GM19238 (cell line): ENCODE measurements around the gene BCL11B.

Experiments used
- DNase-seq: peaks from one replicate; pipeline ENCODE4 v3.0.0; 2011; ENCODE audit warnings: low spot score; ENCODE audit not compliant: insufficient read length

Gene BCL11B

GRCh38 chr14:99287269-99287942, 15.4 kb upstream of the BCL11B start:
- no peak for DNase-seq

GRCh38 chr14:99286761-99287160, 14.8 kb upstream of the BCL11B start:
- DNase-seq: no peak

GRCh38 chr14:99284254-99285004, 12.4 kb upstream of the BCL11B start:
- DNase-seq: no peak

GRCh38 chr14:99282261-99283050, 10.5 kb upstream of the BCL11B start:
- DNase-seq: no peak

- DNase-seq: no peak
These were observed 9.4 kb upstream of the BCL11B start for GRCh38 chr14:99281396-99281795.

GRCh38 chr14:99280852-99281251, 8.9 kb upstream of the BCL11B start:
- no peak for DNase-seq

GRCh38 chr14:99280066-99280731, 8.2 kb upstream of the BCL11B start:
- DNase-seq: no peak

GRCh38 chr14:99278836-99279235, 6.8 kb upstream of the BCL11B start:
- no peak for DNase-seq

GRCh38 chr14:99277530-99277929, 5.5 kb upstream of the BCL11B start:
- no peak for DNase-seq

- DNase-seq: no peak
These were observed 4.5 kb upstream of the BCL11B start for GRCh38 chr14:99276482-99276881.

- no peak for DNase-seq
These were observed 3.2 kb upstream of the BCL11B start for GRCh38 chr14:99275222-99275584.

GRCh38 chr14:99274346-99275221, 2.6 kb upstream of the BCL11B start:
- DNase-seq: no peak

- no peak for DNase-seq
These were observed 1.9 kb upstream of the BCL11B start for GRCh38 chr14:99273766-99274345.

GRCh38 chr14:99272899-99273765, 1.1 kb upstream of the BCL11B start:
- DNase-seq: no peak

- DNase-seq: no peak
These were observed 568 bp upstream of the BCL11B start for GRCh38 chr14:99272632-99272898.

GRCh38 chr14:99271221-99271941, 616 bp downstream of the BCL11B start:
- no peak for DNase-seq

GRCh38 chr14:99270458-99271220, 1.4 kb downstream of the BCL11B start:
- no peak for DNase-seq
